GM23338 (cell line): ENCODE data around the gene KBTBD12.

ENCODE experiments used
- EZH2 ChIP-seq: fragments of 200-600 bp; sonication (generic); IDR thresholded peaks from one replicate; pipeline ENCODE4 v1.8.0; 2017; ENCODE audit warnings: antibody characterized with exemption, mild to moderate bottlenecking, low read depth; ENCODE audit not compliant: unreplicated experiment
- EZH2phosphoT487 ChIP-seq: fragments of 200-600 bp; sonication (generic); IDR thresholded peaks from one replicate; pipeline ENCODE4 v1.8.1; 2018; ENCODE audit warnings: antibody characterized with exemption; ENCODE audit not compliant: unreplicated experiment
- JUNB ChIP-seq: IDR thresholded peaks from one replicate; pipeline ENCODE4 v1.6.1; 2016; ENCODE audit warnings: antibody characterized with exemption; ENCODE audit not compliant: unreplicated experiment
- POLR2AphosphoS5 ChIP-seq: IDR thresholded peaks from 2 replicates; pipeline ENCODE4 v1.6.1; 2016; ENCODE audit warnings: antibody characterized with exemption, low read depth
- ZNF114 ChIP-seq: fragments of 250-450 bp; sonication (Bioruptor Pico); IDR thresholded peaks from 2 replicates; pipeline ENCODE4 v1.5.0; 2020; ENCODE audit warnings: mild to moderate bottlenecking, moderate library complexity
- TF ChIP-seq, protein P1 (sequence below), 2 experiments: fragments of 200-600 bp in 1 of 2; sonication (generic) in 1 of 2; conservative IDR thresholded peaks; 2 replicates each; pipeline versions ENCODE4 v1.5.1 to v1.6.1; 2016 to 2017; ENCODE audit warnings: antibody characterized with exemption in 2 of 2, low read depth in 2 of 2, mild to moderate bottlenecking in 2 of 2, moderate library complexity in 1 of 2
- TF ChIP-seq, protein P2 (sequence below): IDR thresholded peaks from one replicate; pipeline ENCODE4 v1.6.1; 2018; ENCODE audit warnings: antibody characterized with exemption; ENCODE audit not compliant: unreplicated experiment

DNA sequence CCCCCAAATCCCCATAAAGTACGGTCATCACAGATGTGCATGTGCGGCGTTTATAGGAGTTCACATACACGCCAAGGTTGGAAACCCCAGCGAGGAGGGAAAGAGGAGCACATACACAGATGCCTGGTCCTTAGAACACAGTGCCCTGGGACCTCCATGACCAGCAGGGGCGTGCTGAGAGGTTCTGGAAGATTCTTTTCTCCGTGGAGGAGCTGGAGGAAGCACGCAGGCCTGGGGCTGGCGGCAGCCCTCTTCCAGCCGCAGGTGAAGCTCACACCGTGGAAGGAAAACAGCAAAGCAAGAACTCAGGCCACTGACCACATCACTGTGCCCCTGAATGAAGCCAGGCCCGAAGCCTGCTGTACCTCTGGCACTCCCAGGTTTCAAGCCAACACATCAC lies 76.2 kb downstream of the KBTBD12 start:
- no peak for TF ChIP-seq EZH2phosphoT487
- no peak for TF ChIP-seq EZH2
- TF ChIP-seq, protein P1, sequence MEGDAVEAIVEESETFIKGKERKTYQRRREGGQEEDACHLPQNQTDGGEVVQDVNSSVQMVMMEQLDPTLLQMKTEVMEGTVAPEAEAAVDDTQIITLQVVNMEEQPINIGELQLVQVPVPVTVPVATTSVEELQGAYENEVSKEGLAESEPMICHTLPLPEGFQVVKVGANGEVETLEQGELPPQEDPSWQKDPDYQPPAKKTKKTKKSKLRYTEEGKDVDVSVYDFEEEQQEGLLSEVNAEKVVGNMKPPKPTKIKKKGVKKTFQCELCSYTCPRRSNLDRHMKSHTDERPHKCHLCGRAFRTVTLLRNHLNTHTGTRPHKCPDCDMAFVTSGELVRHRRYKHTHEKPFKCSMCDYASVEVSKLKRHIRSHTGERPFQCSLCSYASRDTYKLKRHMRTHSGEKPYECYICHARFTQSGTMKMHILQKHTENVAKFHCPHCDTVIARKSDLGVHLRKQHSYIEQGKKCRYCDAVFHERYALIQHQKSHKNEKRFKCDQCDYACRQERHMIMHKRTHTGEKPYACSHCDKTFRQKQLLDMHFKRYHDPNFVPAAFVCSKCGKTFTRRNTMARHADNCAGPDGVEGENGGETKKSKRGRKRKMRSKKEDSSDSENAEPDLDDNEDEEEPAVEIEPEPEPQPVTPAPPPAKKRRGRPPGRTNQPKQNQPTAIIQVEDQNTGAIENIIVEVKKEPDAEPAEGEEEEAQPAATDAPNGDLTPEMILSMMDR (conservative IDR thresholded peaks at IDR 0.05; ENCODE audit: low read depth in 2 of 2) = no peak
- TF ChIP-seq POLR2AphosphoS5 = no peak
- TF ChIP-seq, protein P2, sequence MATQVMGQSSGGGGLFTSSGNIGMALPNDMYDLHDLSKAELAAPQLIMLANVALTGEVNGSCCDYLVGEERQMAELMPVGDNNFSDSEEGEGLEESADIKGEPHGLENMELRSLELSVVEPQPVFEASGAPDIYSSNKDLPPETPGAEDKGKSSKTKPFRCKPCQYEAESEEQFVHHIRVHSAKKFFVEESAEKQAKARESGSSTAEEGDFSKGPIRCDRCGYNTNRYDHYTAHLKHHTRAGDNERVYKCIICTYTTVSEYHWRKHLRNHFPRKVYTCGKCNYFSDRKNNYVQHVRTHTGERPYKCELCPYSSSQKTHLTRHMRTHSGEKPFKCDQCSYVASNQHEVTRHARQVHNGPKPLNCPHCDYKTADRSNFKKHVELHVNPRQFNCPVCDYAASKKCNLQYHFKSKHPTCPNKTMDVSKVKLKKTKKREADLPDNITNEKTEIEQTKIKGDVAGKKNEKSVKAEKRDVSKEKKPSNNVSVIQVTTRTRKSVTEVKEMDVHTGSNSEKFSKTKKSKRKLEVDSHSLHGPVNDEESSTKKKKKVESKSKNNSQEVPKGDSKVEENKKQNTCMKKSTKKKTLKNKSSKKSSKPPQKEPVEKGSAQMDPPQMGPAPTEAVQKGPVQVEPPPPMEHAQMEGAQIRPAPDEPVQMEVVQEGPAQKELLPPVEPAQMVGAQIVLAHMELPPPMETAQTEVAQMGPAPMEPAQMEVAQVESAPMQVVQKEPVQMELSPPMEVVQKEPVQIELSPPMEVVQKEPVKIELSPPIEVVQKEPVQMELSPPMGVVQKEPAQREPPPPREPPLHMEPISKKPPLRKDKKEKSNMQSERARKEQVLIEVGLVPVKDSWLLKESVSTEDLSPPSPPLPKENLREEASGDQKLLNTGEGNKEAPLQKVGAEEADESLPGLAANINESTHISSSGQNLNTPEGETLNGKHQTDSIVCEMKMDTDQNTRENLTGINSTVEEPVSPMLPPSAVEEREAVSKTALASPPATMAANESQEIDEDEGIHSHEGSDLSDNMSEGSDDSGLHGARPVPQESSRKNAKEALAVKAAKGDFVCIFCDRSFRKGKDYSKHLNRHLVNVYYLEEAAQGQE = no peak
- no peak for TF ChIP-seq ZNF114 (CRISPR knock-in tag)
- no peak for TF ChIP-seq JUNB
